Gastroesophageal sphincter (tissue), 3 donors: ENCODE results near the gene COX11.

Experiments used
- EP300 ChIP-seq: sonication (generic); formaldehyde crosslinking; IDR thresholded peaks from one replicate; pipeline ENCODE4 v1.6.1; 2017; ENCODE audit warnings: antibody characterized with exemption, mild to moderate bottlenecking
- POLR2A ChIP-seq, 2 donors: fragments of 450-650 bp; IDR thresholded peaks; one replicate each; pipeline ENCODE4 v1.6.1; 2017; ENCODE audit warnings: antibody characterized with exemption in 2 of 2, mild to moderate bottlenecking in 2 of 2, moderate library complexity in 1 of 2
- TF ChIP-seq, protein P1 (sequence below), 4 experiments: fragments of 200-600 bp in 2 of 4; fragments of 450-650 bp in 2 of 4; sonication (generic) in 1 of 4; IDR thresholded peaks; one replicate each; pipeline ENCODE4 v1.5.1; 2017 to 2019; ENCODE audit warnings: antibody characterized with exemption in 4 of 4, mild to moderate bottlenecking in 2 of 4, moderate library complexity in 2 of 4

DNA sequence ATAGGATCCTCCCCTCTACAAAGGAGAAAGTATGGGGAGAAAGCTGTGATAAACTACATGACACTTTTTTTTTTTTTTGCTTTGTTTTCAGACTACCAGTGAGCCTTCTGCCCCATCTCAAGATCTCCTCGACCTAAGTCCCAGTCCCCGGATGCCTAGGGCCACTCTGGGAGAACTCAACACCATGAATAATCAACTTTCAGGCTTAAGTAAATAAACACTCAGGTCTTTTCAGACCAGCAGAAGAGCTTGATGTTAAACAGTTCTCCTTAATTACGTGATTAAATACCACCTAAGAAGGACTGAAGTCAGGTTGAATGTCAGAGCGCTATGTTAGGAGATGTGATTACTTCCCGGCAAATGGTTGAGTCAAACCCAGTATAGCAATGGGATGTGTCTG, 31.4 kb downstream of the COX11 start:
- TF ChIP-seq, protein P1, sequence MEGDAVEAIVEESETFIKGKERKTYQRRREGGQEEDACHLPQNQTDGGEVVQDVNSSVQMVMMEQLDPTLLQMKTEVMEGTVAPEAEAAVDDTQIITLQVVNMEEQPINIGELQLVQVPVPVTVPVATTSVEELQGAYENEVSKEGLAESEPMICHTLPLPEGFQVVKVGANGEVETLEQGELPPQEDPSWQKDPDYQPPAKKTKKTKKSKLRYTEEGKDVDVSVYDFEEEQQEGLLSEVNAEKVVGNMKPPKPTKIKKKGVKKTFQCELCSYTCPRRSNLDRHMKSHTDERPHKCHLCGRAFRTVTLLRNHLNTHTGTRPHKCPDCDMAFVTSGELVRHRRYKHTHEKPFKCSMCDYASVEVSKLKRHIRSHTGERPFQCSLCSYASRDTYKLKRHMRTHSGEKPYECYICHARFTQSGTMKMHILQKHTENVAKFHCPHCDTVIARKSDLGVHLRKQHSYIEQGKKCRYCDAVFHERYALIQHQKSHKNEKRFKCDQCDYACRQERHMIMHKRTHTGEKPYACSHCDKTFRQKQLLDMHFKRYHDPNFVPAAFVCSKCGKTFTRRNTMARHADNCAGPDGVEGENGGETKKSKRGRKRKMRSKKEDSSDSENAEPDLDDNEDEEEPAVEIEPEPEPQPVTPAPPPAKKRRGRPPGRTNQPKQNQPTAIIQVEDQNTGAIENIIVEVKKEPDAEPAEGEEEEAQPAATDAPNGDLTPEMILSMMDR (IDR thresholded peaks at IDR 0.05) = no peak
- TF ChIP-seq POLR2A (IDR thresholded peaks at IDR 0.05) (no peak), EP300 (no peak)
